Smooth muscle cell of bladder (primary cell): ENCODE measurements around the gene RETREG2. TPM values are rescaled to one million over a fixed set of nuclear protein-coding genes. Genes with fewer than 3 reads are reported as not detected.

Experiments
- total RNA-seq: library from RNA; depleted of rRNA; stranded (reverse); fragments of >200 nt; gene quantifications from 2 replicates; pipeline ENCODE4 v1.2.3, GENCODE V29; 2014

RETREG2 gene
- 52.1 and 91.3 TPM in 2 replicates for total RNA-seq

GRCh38 chr2:219177552-219178376 lies at the start of gene RETREG2:
Gene RETREG2 (plus strand): TSS chr2:219178275. CDS start chr2:219178353, 78 bp downstream.

GRCh38 chr2:219160186-219161017 lies 17.7 kb upstream of the RETREG2 start, which contains the start of gene NHEJ1:
Gene NHEJ1 (minus strand): TSS chr2:219160815. CDS start chr2:219158362, 2,453 bp downstream.

GRCh38 chr2:219169930-219170654 lies 8.0 kb upstream of the RETREG2 start, which contains the start of gene SLC23A3:
Gene SLC23A3 (minus strand): TSS chr2:219170029. CDS start chr2:219169984, 45 bp downstream.

GRCh38 chr2:219176818-219177551 lies 1.1 kb upstream of the RETREG2 start, which contains the start of gene CNPPD1:
Gene CNPPD1 (minus strand): TSS chr2:219176925. CDS start chr2:219176828, 97 bp downstream.

GRCh38 chr2:219206328-219207133 lies 28.5 kb downstream of the RETREG2 start, which contains the start of gene ZFAND2B:
Gene ZFAND2B (plus strand): TSS chr2:219206782. CDS start chr2:219206988, 206 bp downstream.

GRCh38 chr2:219218732-219219701 lies 40.9 kb downstream of the RETREG2 start, which contains the start of gene ABCB6:
Gene ABCB6 (minus strand): TSS chr2:219218958. CDS start chr2:219218673, 285 bp downstream.

GRCh38 chr2:219229305-219230058 lies 51.4 kb downstream of the RETREG2 start, which contains the start of the genes ANKZF1 and ATG9A:
Gene ANKZF1 (plus strand): TSS chr2:219229806. CDS start chr2:219230258, 452 bp downstream.
Gene ATG9A (minus strand): TSS chr2:219229636. CDS start chr2:219228024, 1,612 bp downstream.

Other genes with a start within 250 kb of the RETREG2 start
- gene CDK5R2, start 218.6 kb upstream of the RETREG2 start, total RNA-seq: under 0.01 TPM in 1 of 2 replicates, not detected in the other
- gene FEV, start 193.1 kb upstream of the RETREG2 start, total RNA-seq: not detected in 2 replicates
- gene CRYBA2, start 184.9 kb upstream of the RETREG2 start, total RNA-seq: not detected in 2 replicates
- gene CFAP65, start 136.8 kb upstream of the RETREG2 start, total RNA-seq: not detected in 2 replicates
- not detected in 2 replicates for gene IHH, start 117.4 kb upstream of the RETREG2 start, total RNA-seq
- 12.5 and 14.5 TPM in 2 replicates for gene NHEJ1, start 17.5 kb upstream of the RETREG2 start, total RNA-seq
- 0.57 and 2.4 TPM in 2 replicates for gene SLC23A3, start 8.2 kb upstream of the RETREG2 start, total RNA-seq
- 20.1 and 25.6 TPM in 2 replicates for gene CNPPD1, start 1.4 kb upstream of the RETREG2 start, total RNA-seq
- gene ZFAND2B, start 28.5 kb downstream of the RETREG2 start, total RNA-seq: 18.6 and 19.0 TPM in 2 replicates
- gene ABCB6, start 40.7 kb downstream of the RETREG2 start, total RNA-seq: 32.1 and 67.8 TPM in 2 replicates
- gene ATG9A, start 51.4 kb downstream of the RETREG2 start, total RNA-seq: 31.1 and 43.0 TPM in 2 replicates
- 19.8 and 33.8 TPM in 2 replicates for gene ANKZF1, start 51.5 kb downstream of the RETREG2 start, total RNA-seq
- gene GLB1L, start 67.2 kb downstream of the RETREG2 start, total RNA-seq: 22.3 and 38.6 TPM in 2 replicates
- 24.2 and 30.7 TPM in 2 replicates for gene STK16, start 67.2 kb downstream of the RETREG2 start, total RNA-seq
- not detected in 2 replicates for gene TUBA4B, start 75.0 kb downstream of the RETREG2 start, total RNA-seq
- 7.0 and 12.0 TPM in 2 replicates for gene TUBA4A, start 75.6 kb downstream of the RETREG2 start, total RNA-seq
- 33.0 and 47.1 TPM in 2 replicates for gene DNAJB2, start 101.1 kb downstream of the RETREG2 start, total RNA-seq
- 6.4 and 57.0 TPM in 2 replicates for gene PTPRN, start 131.1 kb downstream of the RETREG2 start, total RNA-seq
- gene RESP18, start 154.5 kb downstream of the RETREG2 start, total RNA-seq: not detected in 2 replicates
- 106 and 116 TPM in 2 replicates for gene DNPEP, start 209.6 kb downstream of the RETREG2 start, total RNA-seq
- gene DES, start 240.1 kb downstream of the RETREG2 start, total RNA-seq: 0.71 and 3.7 TPM in 2 replicates